DMS 273 treated with DMSO at 0.1 percent for 48 hours (cell line): ENCODE results near the gene SCYL1.

Experiments used
- DNase-seq: peaks from one replicate; lab custom pipeline; 2025; lab: John Stamatoyannopoulos, UW

The SCYL1 gene

DNA sequence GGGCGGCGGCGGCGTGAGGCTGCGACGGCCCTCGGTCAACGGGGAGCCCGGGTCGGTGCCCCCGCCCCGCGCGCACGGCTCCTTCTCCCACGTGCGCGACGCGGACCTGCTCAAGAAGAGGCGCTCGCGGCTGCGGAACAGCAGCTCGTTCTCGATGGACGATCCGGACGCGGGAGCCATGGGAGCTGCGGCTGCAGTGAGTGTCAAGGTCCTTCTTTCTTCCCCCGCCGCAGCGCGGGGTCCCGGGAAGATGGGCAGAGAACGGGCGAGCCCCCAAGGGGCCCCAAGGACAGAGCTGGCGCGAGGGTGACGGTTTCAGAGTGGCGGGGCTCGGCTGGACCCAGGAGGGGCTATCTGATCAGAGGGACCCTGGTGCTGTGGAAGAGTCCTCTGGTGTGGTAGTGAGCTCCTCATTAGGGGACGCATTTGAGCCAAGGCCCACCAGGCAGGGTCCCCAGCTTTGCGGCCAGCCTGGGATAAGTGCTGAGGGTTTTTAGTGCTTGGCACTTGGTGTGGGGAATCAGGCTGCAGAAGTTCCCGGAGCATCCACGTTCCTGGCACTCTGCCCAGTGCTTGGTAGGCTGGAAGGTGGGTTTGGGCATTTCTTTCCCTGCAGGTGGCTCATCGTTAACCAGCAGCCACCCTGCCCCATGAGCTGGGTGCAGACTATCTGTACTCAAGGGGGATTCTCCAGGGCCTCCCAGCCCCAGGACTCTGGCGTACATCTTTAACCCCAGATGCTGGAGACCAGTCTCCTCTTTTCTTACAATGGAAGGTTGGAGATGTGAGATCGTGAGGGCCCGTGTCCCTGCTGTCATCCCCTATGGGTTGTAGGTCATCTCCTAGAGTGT, 60.7 kb downstream of the SCYL1 start:
- no peak for DNase-seq

DNA sequence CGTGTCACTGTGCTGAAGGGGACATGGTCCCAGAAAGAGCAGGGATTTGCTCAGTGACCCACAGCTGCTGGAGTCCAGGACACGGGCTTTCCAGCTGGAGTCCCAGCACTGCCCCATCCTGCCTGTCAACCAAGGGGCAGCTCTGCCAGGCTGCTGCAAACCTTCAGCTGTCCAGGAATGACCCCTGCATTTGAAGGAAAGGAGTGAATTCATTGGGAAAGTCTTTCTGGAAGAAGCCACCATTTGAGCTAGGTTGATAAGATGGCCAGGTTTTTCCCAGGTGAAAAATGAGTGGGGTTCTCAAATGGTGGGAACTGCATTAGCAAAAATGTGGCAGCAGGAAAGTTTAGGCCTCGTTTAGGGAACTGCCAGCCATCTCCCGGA, 61.4 kb downstream of the SCYL1 start:
- no peak for DNase-seq

DNA sequence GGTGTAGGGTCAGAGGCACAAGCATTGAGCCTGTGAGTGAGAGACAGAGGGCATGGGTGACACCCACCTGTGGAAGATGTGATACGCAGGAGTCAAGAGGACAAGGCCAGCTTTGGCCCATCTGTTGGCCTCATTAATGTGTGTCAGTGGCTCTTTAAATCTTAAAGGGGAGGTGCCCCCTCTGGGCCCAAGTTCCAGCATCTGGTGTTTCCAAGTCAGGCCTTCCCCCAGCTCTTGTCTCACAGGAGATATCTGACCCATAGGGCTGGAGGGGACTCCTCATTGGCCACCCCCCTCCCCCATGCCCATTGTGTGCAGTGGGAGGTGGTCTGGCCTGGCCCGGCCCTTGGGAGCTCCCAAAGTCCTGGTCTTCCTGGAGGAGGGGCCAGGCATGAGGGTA, 61.8 kb downstream of the SCYL1 start:
- peak; percentile 76 for DNase-seq
